Stimulated activated CD8-positive, alpha-beta memory T cell treated with anti-CD3 and anti-CD28 coated beads, Interleukin-15, amount 100 ng/mL, for 24 hours (primary cell): ENCODE data around the gene GALNT18.
A peak's percentile ranks its signal among the peaks of the same experiment; 100 is the strongest.

Experiments
- DNase-seq: peaks from one replicate; pipeline ENCODE4 v3.0.0-alpha.2; 2020; ENCODE audit warnings: low read depth

The GALNT18 gene

DNA sequence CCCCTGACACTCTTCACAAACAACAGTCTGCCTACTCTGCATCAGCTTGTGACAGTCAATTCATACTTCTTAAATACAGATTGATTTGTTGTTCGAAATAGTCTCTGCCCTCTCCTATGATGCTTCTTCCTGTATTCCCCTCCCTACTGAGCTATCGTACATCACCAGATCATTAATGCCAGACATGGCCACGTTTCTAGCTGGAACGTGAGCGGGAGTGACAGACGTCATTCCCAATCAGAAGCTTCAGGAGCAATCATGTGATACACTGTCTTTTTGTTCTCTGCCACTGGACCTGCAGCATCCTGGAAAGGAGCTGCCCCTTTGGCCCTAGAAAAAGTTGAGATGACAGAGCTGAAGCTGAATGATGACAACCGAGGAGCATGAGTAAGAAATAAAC lies 317.3 kb downstream of the GALNT18 start:
- no peak for DNase-seq

DNA sequence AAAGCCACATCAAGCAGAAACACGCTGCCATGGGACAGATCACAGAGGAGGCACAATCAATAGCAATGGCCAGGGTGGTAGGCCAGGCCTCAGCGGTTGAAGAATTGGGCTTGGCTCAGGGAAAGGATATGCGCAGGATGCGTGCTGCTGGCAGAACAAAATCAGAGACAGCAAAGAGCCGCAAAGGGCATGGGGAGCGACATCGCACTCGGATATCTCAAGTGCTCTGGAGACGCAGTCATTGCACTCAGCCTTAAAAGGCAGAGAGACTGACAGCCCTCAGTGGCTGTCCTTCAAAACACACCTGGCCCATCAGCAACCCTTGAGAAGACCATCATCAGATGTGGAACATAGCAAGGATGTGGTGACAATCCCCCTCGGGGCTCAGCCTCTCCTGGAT lies 319.2 kb downstream of the GALNT18 start:
- no peak for DNase-seq

DNA sequence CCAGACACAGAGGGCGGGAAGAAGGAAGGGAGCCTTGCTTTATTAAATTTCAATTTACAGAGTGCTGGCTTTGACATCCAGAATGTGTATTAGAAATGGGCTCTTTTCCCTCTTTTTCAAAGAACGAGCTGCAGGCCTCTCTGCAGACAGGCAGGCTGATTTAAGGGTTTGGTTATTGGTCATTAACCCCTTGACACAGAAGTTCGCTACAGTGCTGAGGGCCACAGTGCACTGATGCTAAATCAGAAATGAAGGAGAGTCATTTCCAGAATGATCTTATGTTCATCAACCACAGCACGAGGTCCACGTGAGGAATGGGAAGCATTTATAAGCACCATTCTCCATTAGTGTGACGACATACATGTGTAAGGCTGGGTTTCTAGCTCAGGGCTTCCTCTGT lies 320.6 kb downstream of the GALNT18 start:
- DNase-seq: no peak

DNA sequence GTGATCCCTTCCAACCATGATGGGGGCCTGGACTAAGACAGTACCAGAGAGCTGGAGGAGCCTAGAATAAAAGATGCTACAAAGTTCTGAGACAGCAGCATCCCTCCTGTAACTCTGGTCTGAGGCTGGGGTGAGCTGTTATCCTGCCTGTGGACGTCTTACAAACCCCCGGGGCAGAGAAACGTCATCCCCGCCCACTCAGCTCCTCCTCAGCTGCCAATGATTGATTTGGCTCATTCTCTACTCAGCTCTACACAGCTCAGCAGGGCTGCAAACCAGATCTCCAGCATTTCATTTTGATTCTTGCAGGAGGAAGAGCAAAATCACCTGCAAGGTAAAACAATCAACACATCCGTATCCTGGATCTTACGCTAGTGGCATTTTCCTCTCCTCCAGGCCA lies 324.2 kb downstream of the GALNT18 start:
- no peak for DNase-seq

DNA sequence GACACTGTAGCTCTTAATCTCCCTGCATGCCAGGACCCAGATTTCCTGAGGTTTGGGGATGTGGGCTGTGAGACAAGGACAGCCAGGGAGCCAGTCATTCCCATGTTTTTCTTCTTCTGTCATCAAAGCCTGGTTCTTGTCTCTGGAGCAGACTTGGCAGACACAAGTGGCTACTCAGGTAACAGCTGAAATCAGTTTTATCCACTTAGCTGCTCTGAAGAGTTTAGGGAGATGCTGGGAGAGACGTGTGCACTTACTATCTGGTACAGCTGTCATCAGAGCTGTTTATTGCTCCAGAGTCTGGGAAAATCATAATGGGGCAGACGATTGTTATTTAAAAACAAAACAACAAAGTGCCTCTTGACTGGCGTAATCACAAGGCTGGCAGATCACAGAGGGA lies 325.4 kb downstream of the GALNT18 start:
- DNase-seq: no peak

DNA sequence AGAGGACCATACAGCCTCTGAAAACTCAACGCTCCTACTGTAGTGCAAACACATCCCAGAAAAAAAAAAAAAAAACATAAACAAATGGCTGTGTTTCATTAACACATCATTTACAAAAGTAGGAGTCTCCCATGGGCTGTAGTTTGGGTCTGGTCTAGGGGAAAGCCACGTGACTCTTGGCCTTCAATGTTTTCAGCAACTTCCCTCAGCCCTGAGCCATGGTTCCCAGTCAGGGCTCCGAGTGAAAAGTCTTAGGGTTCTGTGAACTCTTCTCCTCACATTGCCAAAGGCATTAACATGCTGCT lies 327.3 kb downstream of the GALNT18 start:
- DNase-seq: no peak

DNA sequence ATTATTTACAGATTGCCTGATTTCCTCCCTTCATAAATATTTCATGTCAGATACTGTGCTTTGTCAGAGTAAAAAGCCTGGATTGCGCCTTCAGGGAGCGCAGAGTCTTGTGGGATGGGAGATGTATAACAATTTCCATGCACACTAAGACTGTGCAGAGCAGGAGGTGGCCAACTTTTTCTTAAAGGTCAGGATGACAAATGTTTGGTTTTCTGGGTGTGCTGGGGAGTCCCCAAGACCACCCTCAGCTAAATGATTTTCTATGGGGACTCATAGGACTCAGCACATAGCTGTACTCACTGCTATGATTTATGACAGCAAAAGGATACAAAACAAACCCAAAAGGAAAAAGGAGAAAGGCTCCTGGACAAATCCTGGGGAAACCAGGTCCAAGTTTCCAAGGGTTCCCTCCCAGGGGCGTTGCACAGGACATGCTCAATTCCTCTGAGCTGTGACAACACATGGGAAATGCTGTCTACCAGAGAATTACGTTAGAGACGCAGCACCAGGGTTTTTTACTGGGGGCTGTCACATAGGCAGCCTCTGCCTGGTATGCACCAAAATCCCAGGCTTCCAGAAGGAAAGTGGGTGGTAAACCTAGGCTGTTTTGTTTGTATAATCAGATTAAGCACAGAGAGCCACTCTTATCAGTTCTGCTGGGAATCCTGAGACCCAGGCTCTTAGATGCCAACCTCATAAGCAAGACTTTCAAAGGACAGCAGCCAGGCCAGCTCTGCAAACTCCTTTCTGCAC lies 327.8 kb downstream of the GALNT18 start:
- DNase-seq: no peak

DNA sequence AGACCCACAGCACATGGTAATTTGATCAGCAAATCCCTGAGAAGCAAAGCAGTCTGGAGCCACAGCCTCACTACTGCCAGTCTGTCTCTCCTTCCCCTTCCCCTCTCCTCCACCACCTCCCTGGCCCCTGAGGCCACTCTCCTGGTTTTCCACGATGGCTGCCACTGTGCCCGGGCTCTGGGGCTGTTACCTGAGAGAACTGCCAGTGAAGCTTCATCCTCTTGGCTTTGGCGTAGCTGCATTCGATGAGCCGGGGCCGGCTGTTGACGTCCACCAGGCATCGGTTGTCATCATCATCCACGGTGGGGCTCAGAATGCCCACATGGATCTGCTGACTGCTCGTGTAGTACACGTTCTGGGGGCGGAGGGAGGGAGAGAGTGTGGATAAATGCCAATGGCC lies 329.0 kb downstream of the GALNT18 start:
- DNase-seq: no peak

DNA sequence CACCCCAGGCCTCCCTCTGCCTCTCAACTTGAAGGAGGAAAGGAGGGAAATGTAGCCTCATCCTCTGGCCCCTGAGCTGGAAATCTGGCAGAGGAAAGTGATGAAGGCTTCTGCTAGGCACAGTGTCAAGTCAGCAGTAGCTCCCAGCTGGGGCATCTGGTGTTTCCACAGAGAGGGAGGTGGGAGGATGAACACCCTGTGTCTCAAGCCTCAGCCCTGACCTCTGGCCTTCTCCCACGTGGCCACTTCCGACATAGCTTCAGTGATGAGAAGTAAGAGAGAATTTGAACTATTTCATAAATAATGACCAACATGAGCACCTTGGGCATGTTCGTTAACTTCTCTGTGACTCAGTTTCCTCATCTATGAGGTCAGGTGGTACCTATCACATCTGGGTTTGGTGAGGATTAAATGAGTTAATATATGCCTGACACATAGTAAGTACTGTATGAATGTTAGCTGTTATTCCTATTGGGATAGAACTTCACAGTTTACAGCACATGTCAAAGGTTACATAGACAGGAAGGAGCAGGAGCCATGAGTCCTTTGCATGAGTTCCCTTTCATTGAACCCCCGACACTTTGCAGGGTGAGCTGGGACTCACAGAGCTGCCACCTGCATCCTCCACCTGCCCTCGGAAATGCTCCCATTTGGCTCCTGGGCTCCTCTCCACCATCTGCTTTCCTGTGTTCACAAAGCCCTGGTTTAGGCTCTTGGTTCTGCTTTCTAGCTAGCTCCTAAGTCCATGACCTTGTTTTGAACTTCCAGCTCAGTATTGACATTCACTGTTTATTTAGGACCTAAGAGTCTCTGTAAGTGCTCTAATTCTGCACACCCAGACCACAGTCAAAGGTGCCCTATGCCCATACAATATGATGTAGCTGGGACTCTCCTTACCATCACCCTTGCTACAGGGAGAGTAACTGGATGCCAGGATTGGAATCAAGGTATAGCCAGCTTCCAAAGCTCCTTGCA lies 330.5 kb downstream of the GALNT18 start:
- no peak for DNase-seq

DNA sequence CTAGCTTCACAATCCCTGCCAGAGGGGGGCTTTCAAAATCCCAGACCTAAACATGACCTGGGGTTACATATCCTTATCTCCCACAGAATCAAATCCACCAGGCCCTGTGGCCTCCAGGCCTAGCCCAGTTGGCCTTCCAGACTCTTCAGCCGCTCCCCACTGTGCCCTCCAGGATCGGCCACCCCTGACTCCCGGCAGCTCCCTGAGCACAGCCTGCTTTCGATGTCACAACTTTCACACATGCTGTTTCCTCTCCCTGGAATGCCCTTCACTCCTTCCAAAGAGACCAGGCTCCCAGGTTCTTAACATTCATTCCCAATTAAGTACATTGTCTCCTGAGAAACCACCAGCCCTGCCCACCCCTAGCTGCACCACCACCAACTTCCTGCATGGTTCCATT lies 331.5 kb downstream of the GALNT18 start:
- no peak for DNase-seq

DNA sequence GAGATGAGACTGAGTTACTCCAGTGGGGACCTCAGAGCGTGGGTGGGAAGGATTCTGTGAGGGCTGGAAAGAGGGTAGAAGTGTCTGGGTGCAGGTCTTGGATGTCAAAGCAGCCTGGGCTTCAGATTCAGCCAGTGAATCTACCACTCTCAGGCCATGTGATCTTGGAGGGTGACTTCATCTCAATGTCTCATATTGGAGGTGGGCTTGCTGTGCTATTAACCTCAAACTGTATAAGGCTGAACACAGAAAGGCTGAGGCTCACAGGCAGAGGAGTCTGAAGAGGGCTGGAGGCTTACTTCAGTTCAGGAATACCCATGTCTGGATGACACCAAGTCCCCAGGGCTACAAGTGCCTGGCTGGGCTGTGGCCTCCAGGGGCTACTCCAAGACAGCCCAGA lies 332.1 kb downstream of the GALNT18 start:
- DNase-seq: no peak

DNA sequence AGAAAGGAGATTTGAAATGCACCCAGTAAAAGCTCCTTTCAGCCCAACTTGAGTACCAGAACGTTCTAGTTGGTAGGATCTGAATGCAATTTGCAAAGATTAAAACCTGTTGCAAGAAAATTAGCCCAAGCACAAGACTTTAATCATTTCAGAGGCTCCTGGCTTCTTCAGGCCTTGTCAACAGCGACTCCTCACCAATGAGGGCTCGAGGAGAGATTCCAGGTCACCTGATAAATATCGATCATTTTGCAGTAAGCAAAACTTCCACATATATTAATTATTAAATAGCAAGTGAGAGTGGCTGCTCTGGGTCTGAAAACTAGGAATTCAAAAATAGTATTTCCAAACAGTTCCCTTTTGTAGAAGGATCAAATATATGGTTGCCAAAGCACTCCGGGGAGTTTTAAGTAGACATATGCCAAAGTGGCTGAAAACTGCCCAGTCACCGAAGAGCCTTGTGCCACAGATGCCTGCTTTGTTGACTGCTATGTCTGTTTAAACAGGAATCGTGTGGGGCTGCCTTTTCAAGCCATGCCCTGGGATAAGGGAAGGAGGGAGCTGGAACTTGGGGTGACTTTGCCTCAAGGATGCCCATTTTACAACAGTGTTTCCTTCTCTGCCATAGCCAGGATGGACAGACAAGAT lies 332.7 kb downstream of the GALNT18 start:
- DNase-seq: no peak

DNA sequence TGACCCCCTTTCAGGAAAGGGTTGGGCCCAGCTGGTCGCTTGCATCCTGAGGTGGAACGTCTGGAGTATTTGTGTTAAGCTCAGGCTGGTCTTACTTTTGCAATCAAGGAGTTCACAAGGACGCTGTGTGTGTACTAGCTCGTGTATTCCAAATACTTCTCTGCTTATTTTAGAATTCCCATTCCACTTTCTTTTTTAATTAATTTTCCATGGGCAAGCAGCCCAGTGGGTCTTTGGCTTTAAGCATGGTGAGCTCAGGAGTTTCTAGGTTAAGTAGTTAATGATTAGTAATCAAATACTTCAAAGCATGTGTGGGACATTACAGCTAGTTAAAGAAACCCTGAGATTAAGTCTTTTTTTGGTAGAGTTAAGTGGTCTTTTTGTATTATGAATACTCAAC lies 337.3 kb downstream of the GALNT18 start:
- DNase-seq: no peak

DNA sequence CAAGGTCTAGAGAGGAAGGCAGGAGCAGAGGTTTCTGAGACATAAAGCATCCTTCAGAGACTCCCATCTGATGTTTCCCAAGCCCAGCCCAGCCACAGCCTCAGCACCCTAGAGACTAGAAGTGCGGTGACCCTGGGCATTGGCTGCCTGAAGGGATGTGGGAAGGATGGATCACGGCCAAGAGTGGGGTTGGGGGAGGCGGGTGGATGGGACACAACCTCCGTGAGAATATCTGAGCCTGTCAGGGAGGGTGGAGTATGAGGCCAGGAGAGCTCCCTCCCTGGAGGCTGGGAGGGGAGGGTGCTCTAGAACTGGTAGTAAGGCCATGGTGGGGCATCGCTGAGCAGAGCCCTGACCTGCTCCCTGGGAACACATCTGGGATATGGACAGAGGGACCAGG lies 340.2 kb downstream of the GALNT18 start:
- no peak for DNase-seq

DNA sequence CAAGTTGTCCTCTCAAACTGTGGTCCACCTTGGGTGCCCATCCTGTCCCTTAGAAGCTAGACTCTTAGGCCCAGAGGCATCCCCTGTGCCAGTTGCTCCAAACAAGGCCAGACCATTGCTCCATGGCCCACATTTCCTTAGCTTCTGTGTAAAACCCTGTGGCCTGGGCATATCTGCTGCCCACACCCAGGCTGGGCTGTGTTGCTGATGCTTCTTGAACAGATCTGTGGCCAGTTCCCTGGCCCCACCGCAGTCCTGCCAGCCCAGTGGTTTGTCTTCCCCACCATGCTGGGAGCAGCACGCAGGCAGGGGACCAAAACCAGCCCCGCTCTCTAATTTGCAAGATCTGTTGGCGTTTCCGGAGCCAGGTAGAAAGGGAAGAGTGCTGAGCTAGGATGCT lies 341.0 kb downstream of the GALNT18 start:
- DNase-seq: no peak

DNA sequence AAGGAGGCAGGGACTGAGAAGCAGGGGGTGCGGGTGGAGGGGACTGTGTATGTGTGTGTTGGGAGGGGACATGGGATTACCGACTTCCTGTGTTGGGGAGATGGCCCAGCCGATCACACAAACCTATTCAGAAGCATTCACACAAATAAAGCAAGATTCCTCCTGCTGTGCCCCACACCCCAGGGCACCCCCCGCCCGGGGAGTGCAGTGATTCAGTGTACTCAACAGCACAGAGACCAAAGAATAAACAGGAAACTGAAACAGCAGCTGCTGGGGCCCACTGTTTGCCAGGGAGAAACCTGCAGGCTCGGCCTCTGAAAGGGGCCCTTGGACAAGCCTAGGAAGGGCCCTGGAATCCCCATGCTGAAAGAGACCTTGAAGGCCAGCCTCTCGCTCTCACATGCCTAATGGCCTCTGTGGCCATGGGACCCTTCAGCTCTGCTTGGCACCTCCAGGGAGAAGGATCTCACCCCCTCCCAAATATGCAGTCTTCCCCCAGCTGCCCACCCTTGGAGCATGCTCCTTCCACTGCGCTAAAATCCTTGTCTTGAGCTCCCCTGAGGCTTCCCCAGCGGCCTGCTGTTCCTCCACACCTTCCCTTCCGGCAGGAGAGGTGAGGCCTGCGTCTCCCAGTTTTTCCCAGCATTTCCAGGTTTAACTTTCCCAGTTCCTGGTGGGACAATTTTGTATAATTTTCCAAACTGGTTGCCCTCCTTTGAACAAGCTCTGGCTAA lies 341.7 kb downstream of the GALNT18 start:
- no peak for DNase-seq

DNA sequence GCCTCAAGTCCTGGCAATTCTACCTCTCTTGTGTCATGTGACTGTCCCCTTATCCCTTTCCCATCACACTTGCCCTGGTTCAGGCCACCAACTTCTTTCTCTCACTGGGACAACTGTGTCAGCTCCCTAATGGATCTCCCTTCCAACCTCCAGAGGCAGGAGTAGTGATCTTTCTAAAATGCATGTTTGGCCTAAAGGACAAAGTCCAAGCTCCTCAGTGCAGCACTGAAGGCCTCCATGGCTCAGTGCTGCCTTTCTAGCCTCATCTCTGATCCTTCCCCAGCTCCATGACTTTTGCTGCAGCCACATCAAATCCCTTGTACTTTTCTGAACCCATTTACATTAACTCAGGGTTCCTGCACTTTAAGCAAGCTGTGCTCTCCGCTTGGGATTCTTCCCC lies 349.6 kb downstream of the GALNT18 start:
- DNase-seq: no peak

DNA sequence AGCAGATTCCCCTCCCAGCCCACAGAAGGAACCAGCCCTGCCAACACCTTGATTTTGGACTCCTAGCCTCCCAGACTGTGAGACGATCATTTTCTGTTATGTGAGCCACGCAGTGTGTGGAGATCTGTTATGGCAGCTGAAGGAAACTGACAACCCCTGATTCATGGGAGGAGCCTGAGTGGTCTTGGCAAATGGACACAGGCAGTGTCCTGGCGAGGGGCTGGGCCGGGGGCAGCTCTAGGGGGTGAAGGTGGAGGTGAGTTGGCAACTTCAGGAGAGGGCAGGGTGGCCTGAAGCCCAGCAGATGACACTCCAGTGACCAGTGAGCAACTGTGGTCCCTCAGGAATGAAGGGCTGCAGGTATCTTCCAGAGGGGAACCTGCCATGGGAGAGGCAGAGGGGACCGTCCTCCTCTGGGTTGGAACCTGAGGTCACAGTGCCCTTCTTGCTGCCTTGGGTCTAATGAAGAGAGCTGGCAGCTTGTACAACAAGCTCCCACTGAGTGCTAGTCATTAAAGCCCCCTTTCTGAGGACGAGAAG lies 351.5 kb downstream of the GALNT18 start:
- DNase-seq: no peak

DNA sequence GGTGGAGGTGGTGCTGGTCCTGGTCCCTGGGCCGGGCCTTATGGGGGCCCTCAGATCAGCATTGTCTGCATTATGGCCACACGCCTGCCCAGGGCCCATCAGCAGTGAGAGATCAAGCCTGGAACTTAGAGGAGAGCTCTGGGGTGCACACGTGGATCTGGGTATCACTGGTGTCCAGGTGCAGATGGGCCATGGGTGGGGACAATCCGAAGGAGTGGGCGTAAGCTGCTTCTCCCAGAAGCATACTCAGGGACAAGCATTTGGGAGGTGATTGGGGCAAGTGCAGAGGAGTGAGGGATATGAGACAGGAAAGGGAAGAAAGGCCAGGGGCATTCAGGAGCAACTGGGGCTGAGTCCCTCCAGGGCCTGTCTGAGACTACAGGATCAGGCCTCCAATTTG lies 353.1 kb downstream of the GALNT18 start:
- no peak for DNase-seq

DNA sequence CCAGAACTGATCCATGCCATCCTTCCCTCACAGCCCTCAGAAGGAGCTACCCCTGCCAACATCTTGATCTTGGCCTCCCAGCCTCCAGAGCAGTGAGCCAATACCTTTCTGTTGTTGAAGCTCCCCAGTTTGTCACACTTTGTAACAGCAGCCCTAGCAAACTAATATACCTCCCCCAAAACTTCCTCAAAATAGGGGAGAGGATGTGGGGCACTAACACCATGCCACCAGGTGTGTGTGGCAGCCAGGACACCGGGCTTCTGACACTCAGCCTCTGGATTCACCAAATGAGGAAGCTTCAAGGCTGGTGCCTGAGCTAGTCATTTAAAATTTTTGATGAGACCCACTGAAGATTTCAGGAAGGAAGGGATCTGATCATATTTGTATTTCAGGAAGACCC lies 353.7 kb downstream of the GALNT18 start:
- DNase-seq: no peak

DNA sequence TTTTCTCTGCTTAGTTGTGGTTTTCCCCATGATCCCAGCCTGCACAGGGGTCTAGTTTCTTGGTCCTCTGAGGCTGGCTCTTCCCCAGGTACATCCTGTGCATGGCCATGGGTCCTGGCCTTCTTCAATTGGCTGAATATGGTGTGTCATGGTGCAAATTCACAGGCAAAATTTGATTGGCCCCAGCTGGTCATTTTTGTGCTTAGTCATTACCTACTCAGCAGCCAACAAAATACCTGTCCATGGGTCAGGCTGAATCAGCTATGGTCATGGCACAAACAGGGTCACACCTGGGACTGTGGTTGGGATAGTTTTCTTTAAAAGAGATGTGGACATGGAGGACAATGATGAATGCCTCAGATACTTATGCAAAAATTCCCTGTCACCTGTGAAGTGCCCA lies 354.5 kb downstream of the GALNT18 start:
- DNase-seq: no peak

DNA sequence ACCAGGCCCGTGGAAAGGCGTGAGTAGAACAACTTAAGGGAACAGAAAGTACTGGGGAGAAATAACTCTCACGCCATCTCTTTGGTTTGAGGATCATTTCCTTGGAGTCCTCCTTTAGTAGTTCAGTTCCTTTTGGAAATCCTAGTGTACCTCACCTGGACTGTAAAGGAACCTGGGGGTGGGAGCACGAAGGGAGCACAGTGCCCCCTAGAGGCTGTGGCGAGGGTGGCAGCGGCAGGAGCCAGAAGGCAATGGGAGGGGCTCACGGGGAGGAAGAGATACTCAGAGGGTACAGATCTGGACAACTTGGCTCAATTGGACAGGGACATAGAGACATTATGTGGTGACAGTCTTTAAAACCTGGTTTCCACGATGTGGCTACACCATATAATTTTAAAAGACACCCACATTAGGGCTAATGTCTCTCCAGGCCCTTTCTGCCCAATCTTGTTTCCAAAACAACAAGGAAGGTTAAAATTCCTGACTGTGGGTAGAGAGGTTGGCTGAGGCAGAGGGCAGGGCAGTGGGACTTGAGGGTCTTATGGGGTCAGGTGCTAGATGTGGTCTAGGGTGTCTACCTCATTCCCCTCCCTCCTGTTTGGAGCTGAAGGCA lies 355.7 kb downstream of the GALNT18 start:
- peak; percentile 31 for DNase-seq
